ENCODE results near the gene OR5M8. TPM values are rescaled to one million over a fixed set of nuclear protein-coding genes. Genes with fewer than 3 reads are reported as not detected.

Gene OR5M8
- total RNA-seq, 1 experiment from 2014 or later: not detected

- in situ Hi-C loops (cut with HindIII; ENCODE audit: low pct_unique_long_range_greater_than_20kb, low sequenced_read_pairs) (no loop called here), intact Hi-C loops (cut with micrococcal nuclease; ENCODE audit: unreplicated experiment) (no loop called here)
- no peak for DNase-seq (ENCODE audit: low read depth, low spot score)
- ChIA-PET CTCF (no interaction called here), POLR2A (no interaction called here)
- H3K9me3 ChIP-seq (ENCODE audit: control insufficient read depth, insufficient read depth, low read depth, low read length): no peaks in the 10 kb centered on the region
- no peak within 1 kb of the TSS for H3K27ac ChIP-seq (ENCODE audit: low read length)
- H3K27me3 ChIP-seq (ENCODE audit: control insufficient read depth, insufficient read depth, low read length): no peaks in the 10 kb centered on the region
- no peak for ATAC-seq
- no peak within 1 kb of the TSS for H3K4me3 ChIP-seq (ENCODE audit: low read depth in 2 of 2, low read length in 2 of 2)
- no peaks in the 10 kb centered on the region for H3K4me1 ChIP-seq (ENCODE audit: control insufficient read depth, insufficient read depth, low read length)
- H3K36me3 ChIP-seq (ENCODE audit: control insufficient read depth, insufficient read depth, low read length): no peaks in the 10 kb centered on the region
- BruUV-seq (replicated peaks): no TSS peak
- TF ChIP-seq REST (IDR thresholded peaks at IDR 0.05; ENCODE audit: insufficient read depth in 1 of 2, low read depth in 2 of 2, low read length in 1 of 2): no peak
Observed at GRCh38 chr11:56473252-56473651, 17.9 kb downstream of the OR5M8 start, which contains the start of gene OR5M3. TSS of gene OR5M3 (minus strand) at chr11:56473352. CDS start at chr11:56470497, 2,855 bp downstream.

GRCh38 chr11:56457076-56457475, 34.1 kb downstream of the OR5M8 start:
- TF ChIP-seq TCF7L2 (IDR thresholded peaks at IDR 0.05; ENCODE audit: low read depth, low read length) (no peak), SIN3A (IDR thresholded peaks at IDR 0.05; ENCODE audit: borderline replicate concordance, insufficient read depth, low read depth, low read length) (no peak), REST (IDR thresholded peaks at IDR 0.05; ENCODE audit: insufficient read depth in 1 of 2, low read depth in 2 of 2, low read length in 1 of 2) (no peak), CTCF (IDR thresholded peaks at IDR 0.05) (no peak), POLR2AphosphoS5 (IDR thresholded peaks at IDR 0.05; ENCODE audit: low read depth, low read length) (no peak)
- BruUV-seq (replicated peaks): no TSS peak
- Histone ChIP-seq H3K36me3 (ENCODE audit: control insufficient read depth, insufficient read depth, low read length) (no peaks in the 10 kb centered on the region), H3K4me3 (ENCODE audit: low read depth in 2 of 2, low read length in 2 of 2) (no peak overlapping the region), H3K27me3 (ENCODE audit: control insufficient read depth, insufficient read depth, low read length) (no peaks in the 10 kb centered on the region), H3K27ac (ENCODE audit: low read length) (no peak overlapping the region), H3K4me1 (ENCODE audit: control insufficient read depth, insufficient read depth, low read length) (no peaks in the 10 kb centered on the region), H3K9me3 (ENCODE audit: control insufficient read depth, insufficient read depth, low read depth, low read length) (no peaks in the 10 kb centered on the region)
- CTCF ChIA-PET: no interaction called here
- in situ Hi-C loops (cut with HindIII; ENCODE audit: low pct_unique_long_range_greater_than_20kb, low sequenced_read_pairs) (no loop called here), intact Hi-C loops (cut with micrococcal nuclease; ENCODE audit: unreplicated experiment) (no loop called here)
- no peak for DNase-seq (ENCODE audit: low read depth, low spot score)
- POLR2A ChIA-PET: no interaction called here
- no peak for ATAC-seq
